MCF 10A (cell line): Measurements from ENCODE around the gene PCMTD2. TPM values are rescaled to one million over a fixed set of nuclear protein-coding genes. Genes with fewer than 3 reads are reported as not detected.

ENCODE experiments used
- BruUV-seq: library from RNA; stranded (reverse); fragments of 400-500 nt; replicated peaks from 2 replicates; lab custom pipeline; 2021; lab: Mats Ljungman, UMichigan
- CTCF ChIA-PET: fragments of 300-600 bp; sonication (Branson Sonifier 250); formaldehyde crosslinking; extraction: SDS; loops from one replicate; lab custom pipeline; 2021; ENCODE audit warnings: antibody characterized with exemption, inconsistent platforms; lab: Yijun Ruan, JAX
- POLR2A ChIA-PET: fragments of 300-600, 350-650 bp; sonication (Branson Sonifier 250); formaldehyde crosslinking; extraction: SDS; loops from one replicate; lab custom pipeline; 2020; ENCODE audit warnings: antibody characterized with exemption, inconsistent platforms; lab: Yijun Ruan, JAX
- DNase-seq: peaks from one replicate; pipeline ENCODE4 v3.0.0-alpha.2; 2018; ENCODE audit not compliant: unreplicated experiment
- H3K27ac Mint-ChIP-seq: one replicate; pipeline ENCODE4 v1.8.0; 2022; ENCODE audit warnings: mild to moderate bottlenecking, low read depth, mixed read lengths; ENCODE audit not compliant: unreplicated experiment
- H3K27me3 Mint-ChIP-seq: one replicate; pipeline ENCODE4 v1.8.0; 2022; ENCODE audit warnings: mixed read lengths; ENCODE audit not compliant: insufficient read depth, unreplicated experiment
- H3K36me3 Mint-ChIP-seq: one replicate; pipeline ENCODE4 v1.8.0; 2022; ENCODE audit warnings: mild to moderate bottlenecking, moderate library complexity, mixed read lengths; ENCODE audit not compliant: insufficient read depth, unreplicated experiment
- H3K4me1 Mint-ChIP-seq: one replicate; pipeline ENCODE4 v1.8.0; 2022; ENCODE audit warnings: mixed read lengths; ENCODE audit not compliant: insufficient read depth, unreplicated experiment
- H3K4me3 Mint-ChIP-seq: one replicate; pipeline ENCODE4 v1.8.0; 2022; ENCODE audit warnings: mild to moderate bottlenecking, moderate library complexity, mixed read lengths; ENCODE audit not compliant: unreplicated experiment
- H3K9me3 Mint-ChIP-seq: one replicate; pipeline ENCODE4 v1.8.0; 2022; ENCODE audit warnings: mixed read lengths; ENCODE audit not compliant: unreplicated experiment
- intact Hi-C: fragments of 100-400 bp; cut with micrococcal nuclease; formaldehyde crosslinking; loops from 2 replicates; pipeline ENCODE4 v1.14.1; 2022
- total RNA-seq: library from RNA; stranded (reverse); gene quantifications from 2 replicates; pipeline ENCODE4 v1.2.3, GENCODE V29; 2022
- TF ChIP-seq, protein P1 (sequence below): fragments of 200-600 bp; IDR thresholded peaks from one replicate; pipeline ENCODE4 v1.8.0; 2022; ENCODE audit warnings: antibody characterized with exemption, mild to moderate bottlenecking; ENCODE audit not compliant: unreplicated experiment

Gene PCMTD2
- total RNA-seq, 1 experiment from 2014 or later, result 39.4 TPM

DNA sequence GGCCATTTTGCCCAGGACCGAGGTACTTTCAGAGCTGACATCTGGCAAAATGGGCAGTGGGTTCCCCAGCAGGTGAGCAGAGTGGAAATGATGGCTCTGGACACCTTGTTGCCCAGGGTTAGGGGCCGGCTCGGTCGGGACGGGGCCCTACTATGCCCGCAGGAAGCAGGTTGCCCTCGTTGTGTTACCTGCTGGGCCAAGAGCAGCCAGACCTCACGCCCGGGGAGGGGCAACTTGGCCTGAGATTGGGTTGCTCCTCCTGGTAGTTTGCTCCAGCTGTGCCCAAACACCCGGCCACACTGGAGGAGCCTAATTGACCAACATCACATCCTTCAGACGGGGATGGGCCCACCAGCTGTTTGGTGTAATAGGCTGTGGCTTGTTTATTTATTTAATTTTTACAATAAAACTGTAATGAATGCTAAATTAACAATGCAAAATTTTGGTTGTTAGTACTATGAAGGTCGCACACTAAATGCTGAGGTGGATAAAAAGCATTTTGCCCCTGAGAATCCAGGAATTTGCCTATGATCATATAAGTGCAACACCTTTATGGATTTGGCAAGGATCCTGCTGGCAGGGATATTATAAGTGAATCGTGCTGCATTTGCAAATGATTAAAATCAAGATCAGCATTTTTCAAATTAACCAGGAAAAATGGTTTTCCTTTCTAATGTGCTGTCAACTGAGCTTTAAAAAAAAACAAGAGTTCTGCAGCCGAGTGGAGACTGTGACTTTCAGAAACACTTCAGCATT, 26.6 kb upstream of the PCMTD2 start:
- Mint-ChIP-seq H3K36me3 (no peaks in the 10 kb centered on the region), H3K27me3 (peaks cover 20% of the 10 kb centered on the region), H3K27ac (no peak overlapping the region), H3K4me1 (no peaks in the 10 kb centered on the region), H3K9me3 (no peaks in the 10 kb centered on the region), H3K4me3 (no peak overlapping the region)
- intact Hi-C loops, result no loop called here
- ChIA-PET POLR2A (interaction anchor here (1.3 to 2.3 kb wide), 3 partner anchors 14 to 29 kb away, joined by 4 to 16 read pairs (median 5); partner anchors contain the start of gene PCMTD2), CTCF (interaction anchor here (0.6 to 0.9 kb wide), 2 partner anchors 145 to 433 kb away, joined by 3 to 4 read pairs; partner anchors contain the start of gene LKAAEAR1)
- no peak for DNase-seq
- BruUV-seq, result no TSS peak
- TF ChIP-seq, protein P1, sequence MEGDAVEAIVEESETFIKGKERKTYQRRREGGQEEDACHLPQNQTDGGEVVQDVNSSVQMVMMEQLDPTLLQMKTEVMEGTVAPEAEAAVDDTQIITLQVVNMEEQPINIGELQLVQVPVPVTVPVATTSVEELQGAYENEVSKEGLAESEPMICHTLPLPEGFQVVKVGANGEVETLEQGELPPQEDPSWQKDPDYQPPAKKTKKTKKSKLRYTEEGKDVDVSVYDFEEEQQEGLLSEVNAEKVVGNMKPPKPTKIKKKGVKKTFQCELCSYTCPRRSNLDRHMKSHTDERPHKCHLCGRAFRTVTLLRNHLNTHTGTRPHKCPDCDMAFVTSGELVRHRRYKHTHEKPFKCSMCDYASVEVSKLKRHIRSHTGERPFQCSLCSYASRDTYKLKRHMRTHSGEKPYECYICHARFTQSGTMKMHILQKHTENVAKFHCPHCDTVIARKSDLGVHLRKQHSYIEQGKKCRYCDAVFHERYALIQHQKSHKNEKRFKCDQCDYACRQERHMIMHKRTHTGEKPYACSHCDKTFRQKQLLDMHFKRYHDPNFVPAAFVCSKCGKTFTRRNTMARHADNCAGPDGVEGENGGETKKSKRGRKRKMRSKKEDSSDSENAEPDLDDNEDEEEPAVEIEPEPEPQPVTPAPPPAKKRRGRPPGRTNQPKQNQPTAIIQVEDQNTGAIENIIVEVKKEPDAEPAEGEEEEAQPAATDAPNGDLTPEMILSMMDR, result no peak

DNA sequence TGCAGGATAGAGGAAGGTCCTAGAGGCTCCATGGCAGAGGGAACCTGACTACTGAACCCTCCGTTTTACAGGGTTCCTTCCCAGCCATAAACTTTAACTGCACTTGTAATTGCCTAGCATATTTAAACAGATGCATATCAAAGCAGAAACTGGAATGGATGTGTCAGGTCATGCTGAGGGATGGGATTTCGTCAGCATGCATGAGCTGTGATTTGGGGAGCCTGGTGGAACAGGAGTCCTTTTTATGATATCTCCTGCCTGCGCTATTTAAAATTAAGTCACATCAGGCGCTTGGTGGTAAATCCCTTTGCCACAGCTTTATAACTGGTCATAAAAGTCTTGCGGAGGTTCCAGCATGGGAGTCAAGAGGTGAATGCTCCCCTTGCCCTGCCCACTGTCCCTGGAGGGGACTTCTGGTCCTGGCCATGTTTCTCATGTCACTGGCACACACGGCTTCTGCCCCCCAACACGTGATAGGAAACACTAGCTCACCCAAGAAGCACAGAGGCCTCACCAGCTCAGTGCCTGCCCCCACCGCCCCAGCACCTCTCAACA, 26.0 kb upstream of the PCMTD2 start:
- CTCF ChIA-PET, result interaction anchor here (0.6 to 0.9 kb wide), 3 partner anchors 146 to 848 kb away, joined by 3 to 4 read pairs (median 3); partner anchors contain the start of gene LKAAEAR1
- BruUV-seq, result no TSS peak
- intact Hi-C loops, result no loop called here
- POLR2A ChIA-PET, result interaction anchor here (0.9 to 2.3 kb wide), 4 partner anchors 14 to 29 kb away, joined by 3 to 16 read pairs (median 4); partner anchors contain the start of gene PCMTD2
- H3K4me1 Mint-ChIP-seq, result no peaks in the 10 kb centered on the region
- no peaks in the 10 kb centered on the region for H3K9me3 Mint-ChIP-seq
- H3K4me3 Mint-ChIP-seq, result no peak overlapping the region
- DNase-seq, result no peak
- TF ChIP-seq, protein P1, result no peak
- no peaks in the 10 kb centered on the region for H3K36me3 Mint-ChIP-seq
- H3K27me3 Mint-ChIP-seq, result peaks cover 20% of the 10 kb centered on the region
- H3K27ac Mint-ChIP-seq, result no peak overlapping the region

DNA sequence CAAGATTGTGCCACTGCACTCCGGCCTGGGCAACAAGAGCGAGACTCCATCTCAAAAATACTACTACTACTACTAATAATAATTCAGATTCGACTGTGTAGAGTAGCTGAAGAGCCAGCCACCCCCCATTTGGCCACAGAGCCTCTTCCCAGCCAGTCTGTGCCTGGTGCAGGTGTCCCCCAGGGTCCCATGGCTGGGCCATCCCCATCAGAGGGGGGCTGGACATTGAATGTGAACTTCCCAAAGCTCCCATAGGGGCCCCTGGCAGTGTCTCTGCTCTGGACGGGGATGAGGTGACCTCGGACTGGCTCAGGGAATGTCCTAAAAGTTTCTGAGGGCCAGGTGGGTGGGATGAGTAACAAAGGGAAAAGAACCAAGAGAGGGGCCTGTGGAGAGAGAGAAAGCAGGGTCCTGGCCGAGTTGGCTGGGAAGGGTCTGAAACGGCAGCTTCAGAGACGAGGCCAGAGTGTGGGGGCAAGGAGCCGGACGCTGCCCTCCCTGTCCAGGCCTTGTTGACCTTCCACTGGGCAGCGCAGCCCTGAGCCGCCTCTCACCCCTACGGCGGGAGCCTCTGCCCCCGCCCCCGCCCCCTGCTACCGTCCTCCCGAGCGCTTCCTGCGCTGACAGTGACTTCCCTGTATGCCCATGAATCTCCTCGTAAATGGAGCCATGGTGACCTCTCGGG, 24.9 kb upstream of the PCMTD2 start:
- no peaks in the 10 kb centered on the region for H3K36me3 Mint-ChIP-seq
- no peak overlapping the region for H3K27ac Mint-ChIP-seq
- DNase-seq, result no peak
- POLR2A ChIA-PET, result interaction anchor here (0.9 kb wide), 1 partner anchor 16 kb away, joined by 3 read pairs; no protein-coding TSS in a partner anchor
- intact Hi-C loops, result no loop called here
- TF ChIP-seq, protein P1, result no peak
- no TSS peak for BruUV-seq
- CTCF ChIA-PET, result interaction anchor here (0.6 kb wide), 1 partner anchor 849 kb away, joined by 3 read pairs; no protein-coding TSS in a partner anchor
- no peak overlapping the region for H3K4me3 Mint-ChIP-seq
- peaks cover 20% of the 10 kb centered on the region for H3K27me3 Mint-ChIP-seq
- no peaks in the 10 kb centered on the region for H3K9me3 Mint-ChIP-seq
- H3K4me1 Mint-ChIP-seq, result no peaks in the 10 kb centered on the region
